GM19468 (cell line): ENCODE measurements around the gene RBM22.
"Not testable (repeated sequence)": the region's sequence is repeated elsewhere in the genome, so short reads cannot be mapped to it uniquely, and the experiment has no call there.

Source experiments
- ATAC-seq: cut with Tn5 transposase; IDR thresholded peaks from one replicate; pipeline ENCODE4 v1.9.1; 2021; ENCODE audit warnings: mild to moderate bottlenecking, moderate library complexity, moderate number of reproducible peaks; ENCODE audit not compliant: unreplicated experiment; ENCODE audit errors: extremely low read depth

Gene RBM22

GRCh38 chr5:150700594-150701377 lies at the start of gene RBM22:
RBM22 (minus strand) TSS chr5:150701062; CDS start chr5:150700985, 77 bp downstream.
- peak; percentile 92 for ATAC-seq

- no peak for ATAC-seq
Measured at GRCh38 chr5:150750469-150750868, 49.6 kb upstream of the RBM22 start.

GRCh38 chr5:150743142-150743488 lies 42.3 kb upstream of the RBM22 start:
- ATAC-seq, result not testable (repeated sequence)

- not testable (repeated sequence) for ATAC-seq
Measured at GRCh38 chr5:150742455-150743141, 41.7 kb upstream of the RBM22 start.

GRCh38 chr5:150740992-150741391 lies 40.1 kb upstream of the RBM22 start:
- ATAC-seq, result no peak

GRCh38 chr5:150738862-150739261 lies 38.0 kb upstream of the RBM22 start:
- no peak for ATAC-seq

GRCh38 chr5:150734579-150735384 lies 33.9 kb upstream of the RBM22 start:
- peak; percentile 44 for ATAC-seq

GRCh38 chr5:150731669-150732242 lies 30.9 kb upstream of the RBM22 start:
- no peak for ATAC-seq

- ATAC-seq, result no peak
Measured at GRCh38 chr5:150729859-150730258, 29.0 kb upstream of the RBM22 start.

- ATAC-seq, result no peak
Measured at GRCh38 chr5:150723845-150724244, 23.0 kb upstream of the RBM22 start.

- no peak for ATAC-seq
Measured at GRCh38 chr5:150710165-150710564, 9.3 kb upstream of the RBM22 start.

- ATAC-seq, result no peak
Measured at GRCh38 chr5:150706776-150707390, 6.0 kb upstream of the RBM22 start.

- ATAC-seq, result no peak
Measured at GRCh38 chr5:150703762-150704161, 2.9 kb upstream of the RBM22 start.

GRCh38 chr5:150700246-150700593 lies 642 bp downstream of the RBM22 start:
- no peak for ATAC-seq

GRCh38 chr5:150694612-150695011 lies 6.2 kb downstream of the RBM22 start:
- no peak for ATAC-seq

GRCh38 chr5:150692276-150692675 lies 8.6 kb downstream of the RBM22 start:
- no peak for ATAC-seq

GRCh38 chr5:150690760-150691159 lies 10.1 kb downstream of the RBM22 start:
- ATAC-seq, result no peak

GRCh38 chr5:150689120-150689519 lies 11.7 kb downstream of the RBM22 start:
- no peak for ATAC-seq

GRCh38 chr5:150676578-150676977 lies 24.3 kb downstream of the RBM22 start:
- no peak for ATAC-seq

GRCh38 chr5:150675069-150675468 lies 25.8 kb downstream of the RBM22 start:
- ATAC-seq, result no peak
